Ovary (tissue), 9 donors: ENCODE results near the gene ARRB2. TPM values are rescaled to one million over a fixed set of nuclear protein-coding genes. Genes with fewer than 3 reads are reported as not detected.
"Not testable (repeated sequence)": the region's sequence is repeated elsewhere in the genome, so short reads cannot be mapped to it uniquely, and the experiment has no call there.

Experiments used
- DNase-seq, 5 donors: peaks; one replicate each; pipeline ENCODE4 v3.0.0-alpha.2; 2019 to 2020
- H3K27ac ChIP-seq, 2 donors: fragments of 200-600 bp; one replicate each; pipeline versions ENCODE4 v1.5.1 to v1.8.0; 2019 to 2022
- H3K27me3 ChIP-seq: fragments of 200-600 bp; one replicate; pipeline ENCODE4 v1.8.0; 2022
- H3K36me3 ChIP-seq: fragments of 200-600 bp; sonication (generic); one replicate; pipeline ENCODE4 v1.5.1; 2019
- H3K4me1 ChIP-seq: one replicate; pipeline ENCODE4 v1.8.1; 2013; ENCODE audit warnings: mild to moderate bottlenecking, moderate library complexity; ENCODE audit not compliant: insufficient read depth
- H3K4me3 ChIP-seq: fragments of 200-600 bp; sonication (generic); one replicate; pipeline ENCODE4 v1.5.1; 2017
- H3K9me3 ChIP-seq, 2 donors: fragments of 200-600 bp in 1 of 2; sonication (generic) in 1 of 2; one replicate each; pipeline versions ENCODE4 v1.5.1 to v1.8.1; 2013 to 2019; ENCODE audit warnings: mild to moderate bottlenecking in 1 of 2, moderate library complexity in 1 of 2
- EP300 ChIP-seq: sonication (generic); formaldehyde crosslinking; IDR thresholded peaks from one replicate; pipeline ENCODE4 v1.6.1; 2017; ENCODE audit warnings: antibody characterized with exemption
- POLR2A ChIP-seq: fragments of 450-650 bp; IDR thresholded peaks from one replicate; pipeline ENCODE4 v1.6.1; 2017; ENCODE audit warnings: antibody characterized with exemption, mild to moderate bottlenecking, moderate library complexity
- WGBS, 3 donors: extraction: QIAGEN DNeasy Blood & Tissue Kit in 1 of 3; methylation state at CpG; one replicate each; pipeline versions ENCODE4 v1.1.5 to v1.1.7; 2013 to 2017; 5-methylcytosine and 5-hydroxymethylcytosine counted together
- intact Hi-C, 4 donors: fragments of 100-400 bp; cut with DNase I; formaldehyde crosslinking; loops; one replicate each; pipeline versions ENCODE4 v1.11.0 to v1.15.1; 2022 to 2023
- polyA plus RNA-seq, 2 donors: library from polyadenylated mRNA; stranded (reverse); fragments of 200-250 nt in 1 of 2; fragments of 350-450 nt in 1 of 2; fragmentation: Illumina TruSeq in 1 of 2; extraction: RNeasy Lipid Tissue Mini Kit (QIAGEN cat#74804) in 1 of 2; gene quantifications; one replicate each; pipeline ENCODE4 v1.2.3, GENCODE V29; 2013 to 2014
- total RNA-seq, 7 donors: library from RNA; depleted of rRNA in 2 of 7; stranded (reverse); fragments of >200 nt in 2 of 7; fragmentation: NEBNext Ultra II Directional in 3 of 7; extraction: Animal tissue kit (Norgen Biotek cat#: 25700) in 3 of 7; gene quantifications; one replicate each; pipeline versions ENCODE4 v1.1.0 to v1.2.4, GENCODE V29; 2016 to 2023
- TF ChIP-seq, protein P1 (sequence below), 3 donors: fragments of 450-650 bp in 2 of 3; fragments of 200-600 bp in 1 of 3; IDR thresholded peaks; one replicate each; pipeline versions ENCODE4 v1.5.1 to v1.8.0; 2016 to 2022; ENCODE audit warnings: antibody characterized with exemption in 3 of 3, mild to moderate bottlenecking in 1 of 3
- donor health status: DM: no; HTN: no; CAD: no; lungs with moderate emphysema.
- donor health status: DM: no; HTN: no; CAD: no.
- donor health status: Bipolar disorder and iron deficiency.
- donor health status: DM: yes; HTN: yes; CAD: no.
- donor health status: DM: no; HTN: no; CAD: no.
- donor health status: DM: yes; HTN: yes; CAD: no.

ARRB2 gene
- total and polyA plus RNA-seq, 9 donors = 13.4 to 40.6 (median 30.6) TPM

- H3K27me3 ChIP-seq = no peaks in the 10 kb centered on the region
- no peak for TF ChIP-seq EP300
- no peak for TF ChIP-seq POLR2A
- TF ChIP-seq, protein P1, sequence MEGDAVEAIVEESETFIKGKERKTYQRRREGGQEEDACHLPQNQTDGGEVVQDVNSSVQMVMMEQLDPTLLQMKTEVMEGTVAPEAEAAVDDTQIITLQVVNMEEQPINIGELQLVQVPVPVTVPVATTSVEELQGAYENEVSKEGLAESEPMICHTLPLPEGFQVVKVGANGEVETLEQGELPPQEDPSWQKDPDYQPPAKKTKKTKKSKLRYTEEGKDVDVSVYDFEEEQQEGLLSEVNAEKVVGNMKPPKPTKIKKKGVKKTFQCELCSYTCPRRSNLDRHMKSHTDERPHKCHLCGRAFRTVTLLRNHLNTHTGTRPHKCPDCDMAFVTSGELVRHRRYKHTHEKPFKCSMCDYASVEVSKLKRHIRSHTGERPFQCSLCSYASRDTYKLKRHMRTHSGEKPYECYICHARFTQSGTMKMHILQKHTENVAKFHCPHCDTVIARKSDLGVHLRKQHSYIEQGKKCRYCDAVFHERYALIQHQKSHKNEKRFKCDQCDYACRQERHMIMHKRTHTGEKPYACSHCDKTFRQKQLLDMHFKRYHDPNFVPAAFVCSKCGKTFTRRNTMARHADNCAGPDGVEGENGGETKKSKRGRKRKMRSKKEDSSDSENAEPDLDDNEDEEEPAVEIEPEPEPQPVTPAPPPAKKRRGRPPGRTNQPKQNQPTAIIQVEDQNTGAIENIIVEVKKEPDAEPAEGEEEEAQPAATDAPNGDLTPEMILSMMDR (IDR thresholded peaks at IDR 0.05) = no peak
- no peaks in the 10 kb centered on the region for H3K4me1 ChIP-seq
- intact Hi-C loops = no loop called here
- WGBS, 3 donors = 37 to 59% (median 47%) methylated on average over 8 of the region's 8 CpGs
- H3K27ac ChIP-seq = no peak overlapping the region
- H3K36me3 ChIP-seq = no peaks in the 10 kb centered on the region
- DNase-seq = no peak
- no peak overlapping the region for H3K4me3 ChIP-seq
- H3K9me3 ChIP-seq = no peaks in the 10 kb centered on the region
These were observed 18.7 kb upstream of the ARRB2 start for GRCh38 chr17:4691686-4692085.

GRCh38 chr17:4693416-4693815, 17.0 kb upstream of the ARRB2 start:
- TF ChIP-seq, protein P1 (IDR thresholded peaks at IDR 0.05) = no peak
- TF ChIP-seq POLR2A = no peak
- no peak for TF ChIP-seq EP300
- Histone ChIP-seq H3K9me3 (no peaks in the 10 kb centered on the region), H3K27me3 (no peaks in the 10 kb centered on the region), H3K27ac (no peak overlapping the region), H3K4me1 (no peaks in the 10 kb centered on the region), H3K4me3 (no peak overlapping the region), H3K36me3 (no peaks in the 10 kb centered on the region)
- intact Hi-C loops = no loop called here
- no peak for DNase-seq
- 83 to 86% (median 83%) methylated on average over 9 of the region's 9 CpGs for WGBS, 3 donors

DNA sequence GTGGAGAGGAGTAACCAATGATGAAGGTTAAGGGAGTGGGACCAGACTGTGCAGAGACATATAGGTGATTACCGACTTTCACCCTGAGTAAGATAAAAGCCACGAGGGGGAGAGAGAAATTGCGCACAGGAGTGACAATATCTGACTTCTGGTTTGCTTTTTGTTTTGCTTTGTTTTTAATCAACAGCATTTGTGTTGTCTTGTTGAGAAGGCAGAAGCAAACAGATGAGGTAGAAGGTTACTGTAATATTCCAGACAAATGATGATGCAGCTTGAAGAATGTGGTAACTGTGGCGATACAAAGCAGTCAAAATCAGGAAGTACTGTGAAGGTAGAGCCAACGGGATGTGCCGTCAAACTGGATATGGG, 14.0 kb upstream of the ARRB2 start:
- no peak for DNase-seq
- intact Hi-C loops = no loop called here
- Histone ChIP-seq H3K9me3 (no peaks in the 10 kb centered on the region), H3K27ac (no peak overlapping the region), H3K4me1 (no peaks in the 10 kb centered on the region), H3K36me3 (no peaks in the 10 kb centered on the region), H3K27me3 (no peaks in the 10 kb centered on the region), H3K4me3 (no peak overlapping the region)
- WGBS, 3 donors = 67 to 75% (median 72%) methylated on average over 6 of the region's 6 CpGs
- TF ChIP-seq EP300 (no peak), POLR2A (no peak)
- TF ChIP-seq, protein P1 (IDR thresholded peaks at IDR 0.05) = no peak

GRCh38 chr17:4699401-4700056, 10.9 kb upstream of the ARRB2 start:
- H3K36me3 ChIP-seq, H3K27me3 ChIP-seq, DNase-seq, H3K27ac ChIP-seq, H3K4me1 ChIP-seq, H3K9me3 ChIP-seq, H3K4me3 ChIP-seq, intact Hi-C loops: not testable (repeated sequence)
- 82 to 85% (median 85%) methylated on average over 13 of the region's 13 CpGs for WGBS, 3 donors

GRCh38 chr17:4701116-4701515, 9.3 kb upstream of the ARRB2 start:
- Histone ChIP-seq H3K27me3 (no peaks in the 10 kb centered on the region), H3K4me1 (peaks cover 2% of the 10 kb centered on the region), H3K27ac (no peak overlapping the region), H3K36me3 (no peaks in the 10 kb centered on the region), H3K9me3 (no peaks in the 10 kb centered on the region), H3K4me3 (no peak overlapping the region)
- intact Hi-C loops = no loop called here
- no peak for DNase-seq
- 69 to 72% (median 71%) methylated on average over 1 of the region's 1 CpG for WGBS, 3 donors
- TF ChIP-seq EP300 = no peak
- TF ChIP-seq, protein P1 (IDR thresholded peaks at IDR 0.05) = no peak
- no peak for TF ChIP-seq POLR2A
